NCI-H2196 treated with DMSO at 0.1 percent for 48 hours (cell line): ENCODE measurements around the gene RASGRF1.
"Not testable (repeated sequence)": the region's sequence is repeated elsewhere in the genome, so short reads cannot be mapped to it uniquely, and the experiment has no call there.

ENCODE experiments used
- DNase-seq: peaks from one replicate; lab custom pipeline; 2025; ENCODE audit not compliant: unreplicated experiment; lab: John Stamatoyannopoulos, UW

The RASGRF1 gene

GRCh38 chr15:79090487-79091203 is at the start of gene RASGRF1:
Gene RASGRF1, minus strand, starts transcription at chr15:79090780. Its CDS starts 282 bp downstream, at chr15:79090498.
- DNase-seq, result no peak

GRCh38 chr15:79136434-79137046 is 46.0 kb upstream of the RASGRF1 start:
- no peak for DNase-seq

GRCh38 chr15:79133309-79133708 is 42.7 kb upstream of the RASGRF1 start:
- no peak for DNase-seq

GRCh38 chr15:79132770-79133169 is 42.2 kb upstream of the RASGRF1 start:
- no peak for DNase-seq

GRCh38 chr15:79132361-79132760 is 41.8 kb upstream of the RASGRF1 start:
- DNase-seq, result no peak

- DNase-seq, result no peak
Observed at GRCh38 chr15:79130535-79131130, 40.1 kb upstream of the RASGRF1 start.

- DNase-seq, result no peak
Observed at GRCh38 chr15:79129235-79129634, 38.7 kb upstream of the RASGRF1 start.

GRCh38 chr15:79128556-79128955 is 38.0 kb upstream of the RASGRF1 start:
- DNase-seq, result no peak

GRCh38 chr15:79124388-79124787 is 33.8 kb upstream of the RASGRF1 start:
- DNase-seq, result no peak

- no peak for DNase-seq
Observed at GRCh38 chr15:79122991-79123390, 32.4 kb upstream of the RASGRF1 start.

- no peak for DNase-seq
Observed at GRCh38 chr15:79122391-79122790, 31.8 kb upstream of the RASGRF1 start.

- DNase-seq, result no peak
Observed at GRCh38 chr15:79121571-79121970, 31.0 kb upstream of the RASGRF1 start.

GRCh38 chr15:79117442-79118204 is 27.0 kb upstream of the RASGRF1 start:
- no peak for DNase-seq

- no peak for DNase-seq
Observed at GRCh38 chr15:79116771-79117170, 26.2 kb upstream of the RASGRF1 start.

GRCh38 chr15:79115986-79116665 is 25.5 kb upstream of the RASGRF1 start:
- no peak for DNase-seq

GRCh38 chr15:79113831-79114230 is 23.3 kb upstream of the RASGRF1 start:
- DNase-seq, result no peak

- not testable (repeated sequence) for DNase-seq
Observed at GRCh38 chr15:79111404-79111803, 20.8 kb upstream of the RASGRF1 start.

GRCh38 chr15:79105141-79105540 is 14.6 kb upstream of the RASGRF1 start:
- no peak for DNase-seq

GRCh38 chr15:79102595-79102994 is 12.0 kb upstream of the RASGRF1 start:
- no peak for DNase-seq

- DNase-seq, result no peak
Observed at GRCh38 chr15:79101866-79102581, 11.4 kb upstream of the RASGRF1 start.
